Breast epithelium (tissue), 4 donors: ENCODE data around the gene DYNC1LI2. TPM values are rescaled to one million over a fixed set of nuclear protein-coding genes. Genes with fewer than 3 reads are reported as not detected.

Experiments
- DNase-seq, 2 donors: peaks; one replicate each; pipeline ENCODE4 v3.0.0-alpha.2; 2019; ENCODE audit warnings: low spot score in 2 of 2
- H3K27ac ChIP-seq, 2 donors: fragments of 200-600 bp; sonication (generic) in 1 of 2; one replicate each; pipeline ENCODE4 v1.5.1; 2016 to 2019; ENCODE audit warnings: mild to moderate bottlenecking in 1 of 2
- H3K27me3 ChIP-seq, 2 donors: fragments of 200-600 bp; sonication (generic) in 1 of 2; one replicate each; pipeline versions ENCODE4 v1.5.1 to v1.6.0; 2017 to 2019; ENCODE audit warnings: control low read depth in 1 of 2, mild to moderate bottlenecking in 1 of 2
- H3K36me3 ChIP-seq: fragments of 200-600 bp; one replicate; pipeline ENCODE4 v1.5.1; 2019
- H3K4me1 ChIP-seq, 2 donors: fragments of 200-600 bp; sonication (generic); one replicate each; pipeline ENCODE4 v1.5.1; 2016 to 2019; ENCODE audit warnings: control low read depth in 1 of 2
- H3K4me3 ChIP-seq, 3 donors: fragments of 200-600 bp; sonication (generic); 1 replicate in 2 of 3; 2 replicates in 1 of 3; pipeline ENCODE4 v1.5.1; 2016 to 2019; ENCODE audit warnings: mild to moderate bottlenecking in 3 of 3, moderate library complexity in 2 of 3
- H3K9me3 ChIP-seq, 2 donors: fragments of 200-600 bp; sonication (generic) in 1 of 2; one replicate each; pipeline ENCODE4 v1.5.1; 2016 to 2019; ENCODE audit warnings: control low read depth in 1 of 2
- CTCF ChIP-seq, 3 donors: fragments of 450-650 bp; IDR thresholded peaks; one replicate each; pipeline ENCODE4 v1.5.1; 2016 to 2017; ENCODE audit warnings: antibody characterized with exemption in 3 of 3, mild to moderate bottlenecking in 3 of 3, moderate library complexity in 3 of 3
- POLR2A ChIP-seq: fragments of 450-650 bp; IDR thresholded peaks from one replicate; pipeline ENCODE4 v1.6.1; 2016; ENCODE audit warnings: antibody characterized with exemption, mild to moderate bottlenecking, moderate library complexity
- POLR2AphosphoS5 ChIP-seq, 3 donors: sonication (generic); formaldehyde crosslinking; IDR thresholded peaks; one replicate each; pipeline ENCODE4 v1.6.1; 2017; ENCODE audit warnings: antibody characterized with exemption in 3 of 3
- intact Hi-C: fragments of 100-400 bp; cut with DNase I; formaldehyde crosslinking; loops from one replicate; pipeline ENCODE4 v1.15.1; 2023; ENCODE audit warnings: low total_unique reads
- total RNA-seq, 3 donors: library from RNA; depleted of rRNA; stranded (reverse); fragments of >200 nt; gene quantifications; one replicate each; pipeline ENCODE4 v1.1.0, GENCODE V29; 2016

The DYNC1LI2 gene
- total RNA-seq, 3 donors from 2014 or later: 153 to 172 (median 156) TPM

DNA sequence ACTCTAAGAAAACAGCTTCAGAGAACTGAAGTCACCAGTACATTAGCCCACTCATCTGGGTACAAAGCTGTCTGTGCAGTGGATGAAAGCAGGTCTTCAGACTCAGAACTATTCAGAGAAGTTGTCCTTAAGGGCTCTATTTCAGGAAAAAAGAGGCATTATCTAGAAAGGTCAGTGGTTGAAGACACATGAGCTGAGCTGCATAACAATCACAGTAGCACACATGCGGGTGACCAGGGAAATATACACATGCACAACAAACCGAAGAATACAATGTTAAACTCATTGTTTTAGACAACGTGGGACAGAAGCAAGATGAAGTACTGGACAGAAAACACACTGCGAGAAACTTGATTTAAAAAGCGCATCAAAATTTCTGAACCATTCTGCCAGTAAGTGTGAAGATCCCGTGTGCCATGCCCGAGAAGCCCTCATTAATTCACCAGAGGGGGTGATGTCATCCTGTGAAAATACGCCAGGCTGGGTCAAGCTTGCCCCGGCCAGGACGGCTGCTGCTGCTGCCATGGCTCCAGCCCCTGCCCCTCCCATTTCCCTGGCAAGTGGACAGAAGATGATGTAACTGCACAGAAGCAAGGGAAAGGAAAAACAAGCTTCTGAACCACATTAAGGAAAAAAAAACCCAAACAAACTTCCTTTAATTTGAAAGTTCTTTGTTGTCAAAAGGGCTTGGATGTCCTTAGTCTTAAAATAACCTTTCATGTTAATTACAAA is 10.1 kb downstream of the DYNC1LI2 start:
- Histone ChIP-seq H3K4me1 (peaks cover 0 to 13% of the 10 kb centered on the region in 2 donors), H3K27me3 (no peaks in the 10 kb centered on the region), H3K27ac (peak overlapping the region; percentile 81 to 87), H3K4me3 (peak overlapping the region in 1 of 3 donors; percentile 13), H3K36me3 (no peaks in the 10 kb centered on the region), H3K9me3 (no peaks in the 10 kb centered on the region)
- peak; percentile 85 to 91 for DNase-seq
- TF ChIP-seq POLR2AphosphoS5 (IDR thresholded peaks at IDR 0.05) (peak; percentile 18 to 62 (median 54)), CTCF (IDR thresholded peaks at IDR 0.05) (no peak)
- intact Hi-C loops: loop anchor here (10.0 kb wide), 1 partner anchor 843 kb away; no protein-coding TSS in a partner anchor

GRCh38 chr16:66740533-66740932 is 10.9 kb downstream of the DYNC1LI2 start:
- TF ChIP-seq POLR2AphosphoS5 (IDR thresholded peaks at IDR 0.05): no peak
- TF ChIP-seq CTCF (IDR thresholded peaks at IDR 0.05): no peak
- no peak for TF ChIP-seq POLR2A
- Histone ChIP-seq H3K4me3 (no peak overlapping the region), H3K27me3 (no peaks in the 10 kb centered on the region), H3K27ac (peak overlapping the region; percentile 81 to 87), H3K9me3 (no peaks in the 10 kb centered on the region), H3K36me3 (no peaks in the 10 kb centered on the region), H3K4me1 (peaks cover 0 to 13% of the 10 kb centered on the region in 2 donors)
- intact Hi-C loops: loop anchor here (10.0 kb wide), 1 partner anchor 844 kb away; no protein-coding TSS in a partner anchor
- no peak for DNase-seq

- H3K4me1 ChIP-seq: peaks cover 0 to 13% of the 10 kb centered on the region in 2 donors
- peak overlapping the region; percentile 81 to 87 for H3K27ac ChIP-seq
- H3K36me3 ChIP-seq: no peaks in the 10 kb centered on the region
- intact Hi-C loops: loop anchor here (10.0 kb wide), 1 partner anchor 845 kb away; no protein-coding TSS in a partner anchor
- no peak for DNase-seq
- TF ChIP-seq POLR2A (no peak), CTCF (IDR thresholded peaks at IDR 0.05) (peak in 2 of 3 donors; percentile 31 to 40)
- H3K27me3 ChIP-seq: no peaks in the 10 kb centered on the region
- no peak overlapping the region for H3K4me3 ChIP-seq
- no peaks in the 10 kb centered on the region for H3K9me3 ChIP-seq
Observed at GRCh38 chr16:66740010-66740409, 11.4 kb downstream of the DYNC1LI2 start.

DNA sequence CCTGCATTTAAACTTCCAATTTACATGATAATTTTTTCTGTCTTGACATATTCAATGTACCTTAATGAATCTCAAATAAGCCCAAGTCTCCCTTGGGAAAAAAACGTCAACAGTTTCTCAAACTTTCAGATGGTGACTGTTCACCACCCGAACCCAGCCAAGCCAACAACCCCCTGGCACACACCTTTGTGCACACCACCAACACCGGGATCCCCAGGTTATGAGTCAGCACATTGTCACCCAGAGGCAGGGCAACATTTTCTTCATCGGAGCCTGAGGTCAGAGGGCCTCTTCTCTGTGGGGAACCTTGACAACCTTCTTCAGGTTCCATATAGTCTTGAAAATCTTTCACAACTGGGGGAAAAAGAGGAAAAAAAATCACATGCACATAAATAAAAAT is 15.5 kb downstream of the DYNC1LI2 start:
- intact Hi-C loops: loop anchor here (10.0 kb wide), 1 partner anchor 371 kb away; the partner anchor contains the start of gene CDH5
- DNase-seq: no peak
- Histone ChIP-seq H3K36me3 (no peaks in the 10 kb centered on the region), H3K4me1 (peaks cover 0 to 4% of the 10 kb centered on the region in 2 donors), H3K9me3 (no peaks in the 10 kb centered on the region), H3K27me3 (no peaks in the 10 kb centered on the region), H3K27ac (no peak overlapping the region), H3K4me3 (no peak overlapping the region)
- TF ChIP-seq POLR2AphosphoS5 (IDR thresholded peaks at IDR 0.05) (no peak), POLR2A (no peak)

DNA sequence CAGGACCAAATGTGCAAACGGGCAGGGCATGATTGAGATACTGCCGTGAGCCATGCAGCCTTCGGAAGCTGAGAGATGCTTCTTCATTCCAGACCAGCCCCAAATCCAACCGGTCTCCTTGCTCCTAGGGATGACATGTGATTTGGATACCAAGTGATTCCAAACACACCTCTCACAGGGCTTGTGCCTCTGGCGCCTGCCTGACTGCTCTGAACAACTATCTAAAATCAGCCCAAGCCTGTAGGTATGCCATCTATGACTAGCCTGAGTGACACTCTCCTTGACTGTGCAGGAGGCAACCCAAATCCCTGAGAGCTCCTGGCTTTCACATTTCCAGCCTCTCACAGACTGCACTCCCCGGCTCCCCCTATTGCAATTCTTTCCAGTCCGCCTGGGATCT is 20.3 kb downstream of the DYNC1LI2 start:
- Histone ChIP-seq H3K4me3 (no peak overlapping the region), H3K9me3 (no peaks in the 10 kb centered on the region), H3K4me1 (no peaks in the 10 kb centered on the region), H3K27ac (no peak overlapping the region), H3K27me3 (no peaks in the 10 kb centered on the region), H3K36me3 (peaks cover 4% of the 10 kb centered on the region)
- intact Hi-C loops: loop anchor here (10.0 kb wide), 1 partner anchor 366 kb away; the partner anchor contains the start of gene CDH5
- DNase-seq: no peak
- TF ChIP-seq POLR2AphosphoS5 (IDR thresholded peaks at IDR 0.05): no peak
- no peak for TF ChIP-seq POLR2A
- TF ChIP-seq CTCF (IDR thresholded peaks at IDR 0.05): no peak
